Measurements from ENCODE around the gene AP3D1. TPM values are rescaled to one million over a fixed set of nuclear protein-coding genes. Genes with fewer than 3 reads are reported as not detected.

AP3D1 gene
- total and polyA plus RNA-seq, 9 of the 15 experiments (the other 6 are each of a cell fraction or from before 2014, with no cell fraction given), result 1.2 to 86.1 (median 35.9) TPM

DNA sequence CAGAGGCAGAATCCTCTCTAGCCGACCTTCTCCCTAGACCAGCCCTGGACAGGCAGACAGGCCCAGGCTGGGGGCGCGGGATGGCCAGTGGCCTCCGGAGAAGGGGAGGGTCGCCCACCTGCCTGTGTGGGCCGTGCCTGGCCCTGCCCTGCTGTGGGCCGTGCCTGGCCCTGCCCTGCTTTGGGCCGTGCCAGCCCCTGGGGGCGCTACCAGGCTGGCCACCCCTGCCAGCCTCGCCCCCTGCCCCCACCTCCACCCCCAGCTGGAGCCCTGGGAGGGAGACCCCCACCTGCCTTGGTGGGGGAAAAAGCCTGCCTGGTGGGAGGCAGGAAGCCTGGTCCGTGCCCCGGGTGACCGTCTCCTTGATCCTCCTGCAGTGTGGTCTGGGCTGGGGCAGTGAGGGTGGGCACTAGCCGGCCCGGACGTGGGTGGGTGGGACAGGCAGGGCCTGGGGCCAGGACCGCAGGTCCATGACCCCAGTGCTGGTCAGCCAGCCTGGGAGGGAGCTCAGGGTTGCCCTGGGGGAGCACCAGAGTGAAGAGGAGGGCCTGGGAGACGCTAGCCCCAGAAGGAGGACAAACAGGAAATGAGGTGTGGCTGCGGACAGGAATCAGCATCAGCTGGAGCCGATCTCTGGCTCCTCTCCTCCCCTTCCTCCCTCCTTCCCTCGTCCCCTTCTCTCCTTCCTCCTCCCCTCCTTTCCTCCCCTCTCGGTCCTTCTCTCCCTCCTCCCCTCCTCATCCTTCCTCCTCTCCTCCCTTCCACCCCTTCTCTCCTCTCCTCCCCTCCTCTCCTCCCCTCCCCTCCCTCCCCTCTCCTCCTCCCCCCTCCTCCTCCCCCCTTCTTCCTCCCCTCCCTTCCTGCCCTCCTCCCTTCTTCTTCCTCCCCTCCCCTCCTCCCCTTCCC lies 95.2 kb downstream of the AP3D1 start (continued):
- TF ChIP-seq, protein P1, sequence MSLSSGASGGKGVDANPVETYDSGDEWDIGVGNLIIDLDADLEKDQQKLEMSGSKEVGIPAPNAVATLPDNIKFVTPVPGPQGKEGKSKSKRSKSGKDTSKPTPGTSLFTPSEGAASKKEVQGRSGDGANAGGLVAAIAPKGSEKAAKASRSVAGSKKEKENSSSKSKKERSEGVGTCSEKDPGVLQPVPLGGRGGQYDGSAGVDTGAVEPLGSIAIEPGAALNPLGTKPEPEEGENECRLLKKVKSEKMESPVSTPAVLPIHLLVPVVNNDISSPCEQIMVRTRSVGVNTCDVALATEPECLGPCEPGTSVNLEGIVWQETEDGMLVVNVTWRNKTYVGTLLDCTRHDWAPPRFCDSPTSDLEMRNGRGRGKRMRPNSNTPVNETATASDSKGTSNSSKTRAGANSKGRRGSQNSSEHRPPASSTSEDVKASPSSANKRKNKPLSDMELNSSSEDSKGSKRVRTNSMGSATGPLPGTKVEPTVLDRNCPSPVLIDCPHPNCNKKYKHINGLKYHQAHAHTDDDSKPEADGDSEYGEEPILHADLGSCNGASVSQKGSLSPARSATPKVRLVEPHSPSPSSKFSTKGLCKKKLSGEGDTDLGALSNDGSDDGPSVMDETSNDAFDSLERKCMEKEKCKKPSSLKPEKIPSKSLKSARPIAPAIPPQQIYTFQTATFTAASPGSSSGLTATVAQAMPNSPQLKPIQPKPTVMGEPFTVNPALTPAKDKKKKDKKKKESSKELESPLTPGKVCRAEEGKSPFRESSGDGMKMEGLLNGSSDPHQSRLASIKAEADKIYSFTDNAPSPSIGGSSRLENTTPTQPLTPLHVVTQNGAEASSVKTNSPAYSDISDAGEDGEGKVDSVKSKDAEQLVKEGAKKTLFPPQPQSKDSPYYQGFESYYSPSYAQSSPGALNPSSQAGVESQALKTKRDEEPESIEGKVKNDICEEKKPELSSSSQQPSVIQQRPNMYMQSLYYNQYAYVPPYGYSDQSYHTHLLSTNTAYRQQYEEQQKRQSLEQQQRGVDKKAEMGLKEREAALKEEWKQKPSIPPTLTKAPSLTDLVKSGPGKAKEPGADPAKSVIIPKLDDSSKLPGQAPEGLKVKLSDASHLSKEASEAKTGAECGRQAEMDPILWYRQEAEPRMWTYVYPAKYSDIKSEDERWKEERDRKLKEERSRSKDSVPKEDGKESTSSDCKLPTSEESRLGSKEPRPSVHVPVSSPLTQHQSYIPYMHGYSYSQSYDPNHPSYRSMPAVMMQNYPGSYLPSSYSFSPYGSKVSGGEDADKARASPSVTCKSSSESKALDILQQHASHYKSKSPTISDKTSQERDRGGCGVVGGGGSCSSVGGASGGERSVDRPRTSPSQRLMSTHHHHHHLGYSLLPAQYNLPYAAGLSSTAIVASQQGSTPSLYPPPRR (CRISPR knock-in tag; IDR thresholded peaks at IDR 0.05; ENCODE audit: borderline replicate concordance), result no peak
- TF ChIP-seq NCOA4 (IDR thresholded peaks at IDR 0.05; ENCODE audit: partially characterized antibody), result no peak
- TF ChIP-seq ZBED1 (IDR thresholded peaks at IDR 0.05), result no peak
- 0 out of 2 replicates have a peak, but pooled peaks have one; percentile 26 for TF ChIP-seq SOX6 (IDR thresholded peaks at IDR 0.05)
- TF ChIP-seq KAT2B (IDR thresholded peaks at IDR 0.05; ENCODE audit: low read depth, low read length), result no peak
- TF ChIP-seq RAD51 (IDR thresholded peaks at IDR 0.05; ENCODE audit: borderline replicate concordance, low read depth), result no peak
- TF ChIP-seq NCOA6 (IDR thresholded peaks at IDR 0.05), result no peak
- TF ChIP-seq TAF1 (IDR thresholded peaks at IDR 0.05; ENCODE audit: control insufficient read depth, extremely low read depth, insufficient read depth, low read length, severe bottlenecking), result peak; percentile 56
- no peak for TF ChIP-seq ZNF707 (CRISPR knock-in tag; conservative IDR thresholded peaks at IDR 0.05)
- no peak for TF ChIP-seq SP1 (CRISPR knock-in tag; IDR thresholded peaks at IDR 0.05)
- peak in 1 of 2 experiments; percentile 87; a peak in 1 of 4 replicates for TF ChIP-seq NONO (IDR thresholded peaks at IDR 0.05; ENCODE audit: low read depth in 2 of 2, low read length in 1 of 2)
- peak; percentile 86 for TF ChIP-seq GABPA (tag; conservative IDR thresholded peaks at IDR 0.05; ENCODE audit: low read depth)
- TF ChIP-seq RFX5 (IDR thresholded peaks at IDR 0.05; ENCODE audit: low read depth, low read length), result no peak
- TF ChIP-seq ETV5 (CRISPR knock-in tag; IDR thresholded peaks at IDR 0.05; ENCODE audit: low read depth), result peak; percentile 62; the same call in 1 of the 2 replicates
- TF ChIP-seq, protein P2, sequence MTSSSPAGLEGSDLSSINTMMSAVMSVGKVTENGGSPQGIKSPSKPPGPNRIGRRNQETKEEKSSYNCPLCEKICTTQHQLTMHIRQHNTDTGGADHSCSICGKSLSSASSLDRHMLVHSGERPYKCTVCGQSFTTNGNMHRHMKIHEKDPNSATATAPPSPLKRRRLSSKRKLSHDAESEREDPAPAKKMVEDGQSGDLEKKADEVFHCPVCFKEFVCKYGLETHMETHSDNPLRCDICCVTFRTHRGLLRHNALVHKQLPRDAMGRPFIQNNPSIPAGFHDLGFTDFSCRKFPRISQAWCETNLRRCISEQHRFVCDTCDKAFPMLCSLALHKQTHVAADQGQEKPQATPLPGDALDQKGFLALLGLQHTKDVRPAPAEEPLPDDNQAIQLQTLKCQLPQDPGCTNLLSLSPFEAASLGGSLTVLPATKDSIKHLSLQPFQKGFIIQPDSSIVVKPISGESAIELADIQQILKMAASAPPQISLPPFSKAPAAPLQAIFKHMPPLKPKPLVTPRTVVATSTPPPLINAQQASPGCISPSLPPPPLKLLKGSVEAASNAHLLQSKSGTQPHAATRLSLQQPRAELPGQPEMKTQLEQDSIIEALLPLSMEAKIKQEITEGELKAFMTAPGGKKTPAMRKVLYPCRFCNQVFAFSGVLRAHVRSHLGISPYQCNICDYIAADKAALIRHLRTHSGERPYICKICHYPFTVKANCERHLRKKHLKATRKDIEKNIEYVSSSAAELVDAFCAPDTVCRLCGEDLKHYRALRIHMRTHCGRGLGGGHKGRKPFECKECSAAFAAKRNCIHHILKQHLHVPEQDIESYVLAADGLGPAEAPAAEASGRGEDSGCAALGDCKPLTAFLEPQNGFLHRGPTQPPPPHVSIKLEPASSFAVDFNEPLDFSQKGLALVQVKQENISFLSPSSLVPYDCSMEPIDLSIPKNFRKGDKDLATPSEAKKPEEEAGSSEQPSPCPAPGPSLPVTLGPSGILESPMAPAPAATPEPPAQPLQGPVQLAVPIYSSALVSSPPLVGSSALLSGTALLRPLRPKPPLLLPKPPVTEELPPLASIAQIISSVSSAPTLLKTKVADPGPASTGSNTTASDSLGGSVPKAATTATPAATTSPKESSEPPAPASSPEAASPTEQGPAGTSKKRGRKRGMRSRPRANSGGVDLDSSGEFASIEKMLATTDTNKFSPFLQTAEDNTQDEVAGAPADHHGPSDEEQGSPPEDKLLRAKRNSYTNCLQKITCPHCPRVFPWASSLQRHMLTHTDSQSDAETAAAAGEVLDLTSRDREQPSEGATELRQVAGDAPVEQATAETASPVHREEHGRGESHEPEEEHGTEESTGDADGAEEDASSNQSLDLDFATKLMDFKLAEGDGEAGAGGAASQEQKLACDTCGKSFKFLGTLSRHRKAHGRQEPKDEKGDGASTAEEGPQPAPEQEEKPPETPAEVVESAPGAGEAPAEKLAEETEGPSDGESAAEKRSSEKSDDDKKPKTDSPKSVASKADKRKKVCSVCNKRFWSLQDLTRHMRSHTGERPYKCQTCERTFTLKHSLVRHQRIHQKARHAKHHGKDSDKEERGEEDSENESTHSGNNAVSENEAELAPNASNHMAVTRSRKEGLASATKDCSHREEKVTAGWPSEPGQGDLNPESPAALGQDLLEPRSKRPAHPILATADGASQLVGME (CRISPR knock-in tag; IDR thresholded peaks at IDR 0.05), result no peak
- TF ChIP-seq RBM39 (optimal IDR thresholded peaks at IDR 0.05; ENCODE audit: low read depth, low read length), result no peak
